Thyroid gland (tissue), 4 donors: ENCODE results near the gene HNRNPM. TPM values are rescaled to one million over a fixed set of nuclear protein-coding genes. Genes with fewer than 3 reads are reported as not detected.

Source experiments
- DNase-seq, 2 donors: peaks; one replicate each; pipeline ENCODE4 v3.0.0-alpha.2; 2019
- H3K27ac ChIP-seq, 3 donors: fragments of 200-600 bp; sonication (generic); 1 replicate in 2 of 3; 2 replicates in 1 of 3; pipeline ENCODE4 v1.5.1; 2016 to 2019; ENCODE audit warnings: mild to moderate bottlenecking in 1 of 3, moderate library complexity in 1 of 3
- H3K27me3 ChIP-seq: fragments of 200-600 bp; sonication (generic); one replicate; pipeline ENCODE4 v1.5.1; 2019
- H3K36me3 ChIP-seq, 2 donors: fragments of 200-600 bp; sonication (generic); one replicate each; pipeline ENCODE4 v1.5.1; 2016 to 2019
- H3K4me1 ChIP-seq, 2 donors: fragments of 200-600 bp; sonication (generic); one replicate each; pipeline ENCODE4 v1.5.1; 2017 to 2019
- H3K4me3 ChIP-seq, 3 donors: fragments of 200-600 bp; sonication (generic); replicated peaks in 1 of 3; 1 replicate in 2 of 3; 2 replicates in 1 of 3; pipeline ENCODE4 v1.5.1; 2016; ENCODE audit warnings: mild to moderate bottlenecking in 1 of 3
- H3K9me3 ChIP-seq: fragments of 200-600 bp; sonication (generic); one replicate; pipeline ENCODE4 v1.5.1; 2017
- POLR2A ChIP-seq, 2 donors: fragments of 450-650 bp; IDR thresholded peaks; one replicate each; pipeline ENCODE4 v1.6.1; 2017; ENCODE audit warnings: antibody characterized with exemption in 2 of 2, mild to moderate bottlenecking in 2 of 2, moderate library complexity in 1 of 2
- WGBS, 2 donors: methylation state at CpG; one replicate each; pipeline ENCODE4 v1.1.5; 2017; 5-methylcytosine and 5-hydroxymethylcytosine counted together
- intact Hi-C: fragments of 100-400 bp; cut with DNase I; formaldehyde crosslinking; loops from one replicate; pipeline ENCODE4 v1.15.1; 2023
- total RNA-seq, 4 donors: library from RNA; depleted of rRNA; stranded (reverse); fragments of >200 nt; gene quantifications; one replicate each; pipeline ENCODE4 v1.2.3, GENCODE V29; 2016
- TF ChIP-seq, protein P1 (sequence below), 6 experiments: fragments of 200-600 bp in 3 of 6; fragments of 450-650 bp in 3 of 6; sonication (generic) in 3 of 6; IDR thresholded peaks; one replicate each; pipeline ENCODE4 v1.5.1; 2016 to 2019; ENCODE audit warnings: antibody characterized with exemption in 6 of 6, mild to moderate bottlenecking in 2 of 6, inconsistent platforms in 1 of 6, moderate library complexity in 1 of 6

Gene HNRNPM
- total RNA-seq, 4 donors from 2014 or later = 79.3 to 138 (median 97.2) TPM

DNA sequence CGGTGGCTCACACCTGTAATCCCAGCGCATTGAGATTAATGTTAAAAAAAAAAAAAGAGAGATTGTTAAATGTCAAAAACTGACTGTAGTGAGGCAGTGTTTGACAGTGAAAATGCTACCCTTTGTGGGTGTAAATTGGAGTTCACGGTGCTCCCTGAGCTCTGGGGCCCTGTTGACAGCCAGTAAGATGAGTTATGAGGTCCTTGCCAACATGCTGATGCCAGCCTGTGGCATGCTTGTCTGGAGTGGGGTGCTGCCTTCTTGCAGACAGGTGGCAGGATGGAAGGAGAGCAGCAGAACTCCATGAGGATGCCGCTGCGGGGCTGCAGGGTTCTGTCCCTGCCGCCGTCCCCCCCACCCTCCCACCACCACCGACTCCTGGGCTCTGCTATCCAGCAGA, 31.7 kb downstream of the HNRNPM start:
- peaks cover 18 to 35% of the 10 kb centered on the region in 2 donors for H3K4me1 ChIP-seq
- no peak overlapping the region for H3K27ac ChIP-seq
- H3K9me3 ChIP-seq = no peaks in the 10 kb centered on the region
- H3K36me3 ChIP-seq = peaks cover 41 to 44% of the 10 kb centered on the region in 2 donors
- DNase-seq = no peak
- no peak overlapping the region for H3K4me3 ChIP-seq
- intact Hi-C loops = no loop called here
- TF ChIP-seq POLR2A (IDR thresholded peaks at IDR 0.05) = no peak
- TF ChIP-seq, protein P1, sequence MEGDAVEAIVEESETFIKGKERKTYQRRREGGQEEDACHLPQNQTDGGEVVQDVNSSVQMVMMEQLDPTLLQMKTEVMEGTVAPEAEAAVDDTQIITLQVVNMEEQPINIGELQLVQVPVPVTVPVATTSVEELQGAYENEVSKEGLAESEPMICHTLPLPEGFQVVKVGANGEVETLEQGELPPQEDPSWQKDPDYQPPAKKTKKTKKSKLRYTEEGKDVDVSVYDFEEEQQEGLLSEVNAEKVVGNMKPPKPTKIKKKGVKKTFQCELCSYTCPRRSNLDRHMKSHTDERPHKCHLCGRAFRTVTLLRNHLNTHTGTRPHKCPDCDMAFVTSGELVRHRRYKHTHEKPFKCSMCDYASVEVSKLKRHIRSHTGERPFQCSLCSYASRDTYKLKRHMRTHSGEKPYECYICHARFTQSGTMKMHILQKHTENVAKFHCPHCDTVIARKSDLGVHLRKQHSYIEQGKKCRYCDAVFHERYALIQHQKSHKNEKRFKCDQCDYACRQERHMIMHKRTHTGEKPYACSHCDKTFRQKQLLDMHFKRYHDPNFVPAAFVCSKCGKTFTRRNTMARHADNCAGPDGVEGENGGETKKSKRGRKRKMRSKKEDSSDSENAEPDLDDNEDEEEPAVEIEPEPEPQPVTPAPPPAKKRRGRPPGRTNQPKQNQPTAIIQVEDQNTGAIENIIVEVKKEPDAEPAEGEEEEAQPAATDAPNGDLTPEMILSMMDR (IDR thresholded peaks at IDR 0.05) = no peak
- 90 to 99% methylated on average over 3 of the region's 8 CpGs for WGBS, 2 donors
- no peaks in the 10 kb centered on the region for H3K27me3 ChIP-seq

DNA sequence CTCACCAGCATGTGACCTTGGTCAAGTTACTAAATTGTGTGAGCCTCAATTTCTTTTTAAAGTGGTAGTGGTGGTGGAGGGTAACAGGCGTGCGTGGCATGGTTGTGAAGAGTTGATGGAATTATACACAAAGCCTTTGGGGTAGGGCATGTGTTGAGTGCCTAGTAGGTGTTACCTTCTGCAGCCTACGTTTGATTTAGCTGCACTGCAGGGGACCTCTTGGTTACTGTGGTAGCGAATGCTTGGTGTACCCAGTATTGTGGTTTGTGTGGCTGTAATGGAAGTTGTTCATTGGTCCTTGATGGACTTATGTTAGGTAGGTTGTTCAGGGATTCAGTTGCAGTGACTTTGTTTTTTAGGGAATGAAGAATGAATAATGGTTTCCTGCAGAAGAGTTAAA, 33.1 kb downstream of the HNRNPM start:
- peaks cover 18 to 37% of the 10 kb centered on the region in 2 donors for H3K4me1 ChIP-seq
- intact Hi-C loops = no loop called here
- H3K27me3 ChIP-seq = no peaks in the 10 kb centered on the region
- no peaks in the 10 kb centered on the region for H3K9me3 ChIP-seq
- no peak overlapping the region for H3K27ac ChIP-seq
- WGBS, 2 donors = 83 to 87% methylated on average over 4 of the region's 4 CpGs
- no peak overlapping the region for H3K4me3 ChIP-seq
- no peak for TF ChIP-seq POLR2A (IDR thresholded peaks at IDR 0.05)
- peaks cover 42 to 48% of the 10 kb centered on the region in 2 donors for H3K36me3 ChIP-seq
- no peak for DNase-seq

DNA sequence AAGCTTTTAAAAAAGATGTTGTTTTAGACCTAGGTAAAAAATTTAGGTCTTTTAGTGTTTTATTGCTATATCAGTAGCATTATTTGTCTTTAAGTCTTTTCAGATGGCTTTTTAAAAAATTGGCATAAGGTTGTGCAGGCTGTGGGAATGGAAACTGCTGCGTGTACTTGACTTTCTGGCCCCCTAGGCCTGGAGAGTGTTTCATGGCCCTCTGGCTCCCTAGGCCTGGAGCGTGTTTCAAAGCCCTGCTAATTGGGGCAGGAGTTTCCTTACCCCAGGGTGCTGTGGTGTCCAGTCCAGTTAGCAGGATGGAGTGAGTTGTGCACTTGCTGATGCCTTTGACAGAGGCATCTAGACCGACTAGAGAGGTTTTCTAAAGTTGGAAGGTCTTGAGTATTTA, 33.8 kb downstream of the HNRNPM start:
- H3K36me3 ChIP-seq = peaks cover 43 to 48% of the 10 kb centered on the region in 2 donors
- intact Hi-C loops = no loop called here
- 70 to 78% methylated on average over 3 of the region's 3 CpGs for WGBS, 2 donors
- H3K27ac ChIP-seq = no peak overlapping the region
- H3K27me3 ChIP-seq = no peaks in the 10 kb centered on the region
- no peak overlapping the region for H3K4me3 ChIP-seq
- no peak for DNase-seq
- peaks cover 18 to 37% of the 10 kb centered on the region in 2 donors for H3K4me1 ChIP-seq
- no peaks in the 10 kb centered on the region for H3K9me3 ChIP-seq
- TF ChIP-seq, protein P1 (IDR thresholded peaks at IDR 0.05) = no peak
- TF ChIP-seq POLR2A (IDR thresholded peaks at IDR 0.05) = no peak

DNA sequence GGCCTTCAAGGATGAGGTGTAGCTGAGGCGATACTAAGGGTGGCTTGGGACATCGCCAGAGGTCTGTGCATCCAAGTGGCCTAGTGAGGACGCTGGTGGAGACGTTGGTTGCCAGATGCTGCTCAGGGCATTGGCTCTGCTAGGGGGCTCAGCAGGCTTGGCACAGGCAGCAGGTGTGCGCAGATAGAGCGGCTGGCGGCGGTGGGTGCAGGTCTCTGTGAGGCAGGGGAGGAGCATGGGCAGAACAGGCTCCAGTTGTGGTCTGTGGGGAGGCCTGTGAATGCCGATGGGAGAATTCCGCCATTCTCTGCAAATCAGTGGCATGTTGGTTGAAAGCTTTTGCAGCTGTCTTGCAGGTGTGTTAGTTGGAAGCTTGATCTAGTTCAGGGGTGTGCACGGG, 36.4 kb downstream of the HNRNPM start:
- 73 to 75% methylated on average over 11 of the region's 11 CpGs for WGBS, 2 donors
- intact Hi-C loops = no loop called here
- Histone ChIP-seq H3K4me1 (peaks cover 18 to 37% of the 10 kb centered on the region in 2 donors), H3K36me3 (peaks cover 36 to 50% of the 10 kb centered on the region in 2 donors), H3K9me3 (no peaks in the 10 kb centered on the region), H3K27me3 (no peaks in the 10 kb centered on the region), H3K27ac (peak overlapping the region in 2 of 3 donors; percentile 18 to 52), H3K4me3 (no peak overlapping the region)
- TF ChIP-seq POLR2A (IDR thresholded peaks at IDR 0.05) = no peak
- TF ChIP-seq, protein P1 (IDR thresholded peaks at IDR 0.05) = no peak
- peak; percentile 38 to 43 for DNase-seq

DNA sequence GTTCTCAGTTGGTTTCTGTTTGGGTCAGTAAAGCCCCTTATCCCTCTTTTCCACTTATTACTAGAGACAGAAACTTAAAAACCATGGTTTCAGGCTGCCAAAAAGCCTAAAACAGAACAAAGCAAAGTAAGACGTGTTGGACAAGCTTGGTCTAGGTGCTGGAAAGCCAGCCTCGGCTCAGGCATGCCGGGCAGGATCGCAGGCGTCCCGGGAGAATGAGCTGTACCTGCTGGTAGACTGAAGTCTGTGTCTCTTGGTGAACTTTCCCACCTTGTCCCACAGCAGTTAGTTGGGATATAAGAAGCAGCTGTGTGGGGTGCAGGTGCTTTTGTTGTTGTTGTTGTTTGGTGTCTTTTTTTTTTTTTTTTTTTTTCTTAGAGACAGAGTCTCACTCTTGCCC, 36.8 kb downstream of the HNRNPM start:
- WGBS, 2 donors = 86 to 91% methylated on average over 6 of the region's 6 CpGs
- H3K4me1 ChIP-seq = peaks cover 18 to 37% of the 10 kb centered on the region in 2 donors
- H3K27me3 ChIP-seq = no peaks in the 10 kb centered on the region
- TF ChIP-seq, protein P1 (IDR thresholded peaks at IDR 0.05) = no peak
- TF ChIP-seq POLR2A (IDR thresholded peaks at IDR 0.05) = no peak
- H3K27ac ChIP-seq = peak overlapping the region in 2 of 3 donors; percentile 18 to 52
- intact Hi-C loops = no loop called here
- no peak overlapping the region for H3K4me3 ChIP-seq
- peaks cover 40 to 50% of the 10 kb centered on the region in 2 donors for H3K36me3 ChIP-seq
- no peak for DNase-seq
- H3K9me3 ChIP-seq = no peaks in the 10 kb centered on the region
